ENCODE measurements around the gene STPG1. TPM values are rescaled to one million over a fixed set of nuclear protein-coding genes. Genes with fewer than 3 reads are reported as not detected.

The STPG1 gene
- total RNA-seq, 4 donors from 2014 or later = 2.2 to 7.6 (median 6.1) TPM

GRCh38 chr1:24308365-24309015 is 105.1 kb downstream of the STPG1 start:
- no peak overlapping the region for H3K27ac ChIP-seq
- no peak for ATAC-seq
- no peaks in the 10 kb centered on the region for H3K9me3 ChIP-seq
- H3K4me1 ChIP-seq = no peaks in the 10 kb centered on the region
- H3K4me3 ChIP-seq = no peak overlapping the region
- WGBS, 2 donors (ENCODE audit: low coverage in 1 of 2) = 58 to 74% methylated on average over 3 to 4 of the region's 7 CpGs
- no peak for TF ChIP-seq POLR2AphosphoS5 (IDR thresholded peaks at IDR 0.05)
- no peak for TF ChIP-seq POLR2A (IDR thresholded peaks at IDR 0.05)
- TF ChIP-seq CTCF (IDR thresholded peaks at IDR 0.05) = no peak
- TF ChIP-seq EP300 (IDR thresholded peaks at IDR 0.05) = no peak
- no peaks in the 10 kb centered on the region for H3K36me3 ChIP-seq
- peaks cover 31% of the 10 kb centered on the region for H3K27me3 ChIP-seq

Other genes with a start within 250 kb of the STPG1 start
- 1 to 10 TPM in 3 of 4 donors, under 1 TPM in 1; 0.93 to 2.8 (median 1.2) TPM for gene IFNLR1, start 226.5 kb downstream of the STPG1 start, total RNA-seq
- gene GRHL3, start 94.4 kb downstream of the STPG1 start, total RNA-seq = 1 to 10 TPM in 1 of 4 donors, under 1 TPM in 2, not detected in 1; 0.13 to 4.9 (median 0.31) TPM
- gene NIPAL3, start 2.0 kb upstream of the STPG1 start, total RNA-seq = 10 to 100 TPM; 22.3 to 45.7 (median 35.6) TPM
- 10 to 100 TPM in 3 of 4 donors, 1 to 10 TPM in 1; 9.0 to 12.7 (median 11.5) TPM for gene RCAN3, start 89.1 kb upstream of the STPG1 start, total RNA-seq
- gene NCMAP, start 142.3 kb upstream of the STPG1 start, total RNA-seq = 1 to 10 TPM in 1 of 4 donors, under 1 TPM in 2, not detected in 1; 0.16 to 1.9 (median 0.27) TPM
- 100 to 1,000 TPM in 1 of 4 donors, 10 to 100 TPM in 3; 47.0 to 114 (median 64.5) TPM for gene SRRM1, start 229.5 kb upstream of the STPG1 start, total RNA-seq